HEK293T (cell line): Measurements from ENCODE around the gene SIDT2.

Experiments
- CTBP1 ChIP-seq: fragments of 450-650 bp; IDR thresholded peaks from 2 replicates; pipeline ENCODE4 v1.6.1; 2016; ENCODE audit warnings: borderline replicate concordance
- ELF4 ChIP-seq: fragments of 450-650 bp; IDR thresholded peaks from 2 replicates; pipeline ENCODE4 v1.6.1; 2017; ENCODE audit warnings: antibody characterized with exemption
- FOXA1 ChIP-seq: fragments of 450-650 bp; IDR thresholded peaks from 2 replicates; pipeline ENCODE4 v1.6.1; 2016; ENCODE audit warnings: mild to moderate bottlenecking
- FOXK2 ChIP-seq: fragments of 450-650 bp; IDR thresholded peaks from 2 replicates; pipeline ENCODE4 v1.6.1; 2016; ENCODE audit warnings: mild to moderate bottlenecking
- FOXM1 ChIP-seq: fragments of 450-650 bp; IDR thresholded peaks from 2 replicates; pipeline ENCODE4 v1.6.1; 2017; ENCODE audit warnings: mild to moderate bottlenecking, borderline replicate concordance
- L3MBTL2 ChIP-seq: fragments of 450-650 bp; conservative IDR thresholded peaks from 2 replicates; pipeline ENCODE4 v1.6.1; 2016; ENCODE audit warnings: mild to moderate bottlenecking
- NFRKB ChIP-seq: fragments of 450-650 bp; IDR thresholded peaks from 2 replicates; pipeline ENCODE4 v1.6.1; 2016; ENCODE audit warnings: mild to moderate bottlenecking, moderate library complexity
- PKNOX1 ChIP-seq: fragments of 450-650 bp; IDR thresholded peaks from 2 replicates; pipeline ENCODE4 v1.6.1; 2016
- SP1 ChIP-seq: fragments of 450-650 bp; IDR thresholded peaks from 2 replicates; pipeline ENCODE4 v1.6.1; 2017
- TARDBP ChIP-seq: fragments of 450-650 bp; IDR thresholded peaks from 2 replicates; pipeline ENCODE4 v1.6.1; 2016

- no peak for TF ChIP-seq TARDBP
- TF ChIP-seq PKNOX1: no peak
- no peak for TF ChIP-seq FOXK2
- TF ChIP-seq L3MBTL2: no peak
- no peak for TF ChIP-seq FOXA1
- TF ChIP-seq CTBP1: no peak
- TF ChIP-seq SP1: no peak
- TF ChIP-seq FOXM1: no peak
- TF ChIP-seq NFRKB: no peak
- TF ChIP-seq ELF4: no peak
Observed at GRCh38 chr11:117221775-117222517, 43.4 kb downstream of the SIDT2 start.
